GM06990 (cell line): ENCODE measurements around the gene RHBDL1.
A peak's percentile ranks its signal among the peaks of the same experiment; 100 is the strongest.

Experiments
- DNase-seq: peaks from one replicate; pipeline ENCODE4 v3.0.0-alpha.2; 2011; ENCODE audit not compliant: insufficient read length; ENCODE audit errors: extremely low read depth
- H3K27me3 ChIP-seq: replicated peaks from 2 replicates; pipeline ENCODE4 v1.6.0; 2011; ENCODE audit warnings: low read length; ENCODE audit not compliant: control insufficient read depth, insufficient read depth
- H3K36me3 ChIP-seq: 2 replicates; pipeline ENCODE4 v1.5.1; 2011; ENCODE audit warnings: low read length; ENCODE audit not compliant: control insufficient read depth, insufficient read depth
- H3K4me3 ChIP-seq: replicated peaks from 2 replicates; pipeline ENCODE4 v1.5.1; 2011; ENCODE audit warnings: low read depth, mild to moderate bottlenecking, control low read depth, low read length
- CTCF ChIP-seq: IDR thresholded peaks from 2 replicates; pipeline ENCODE4 v1.5.1; 2011; ENCODE audit warnings: low read length, control low read depth, mild to moderate bottlenecking, inconsistent platforms; ENCODE audit not compliant: insufficient read depth, poor library complexity, severe bottlenecking

The RHBDL1 gene

GRCh38 chr16:649631-650030 lies 25.8 kb upstream of the RHBDL1 start:
- peaks cover 6% of the 10 kb centered on the region for H3K36me3 ChIP-seq
- H3K4me3 ChIP-seq: peak overlapping the region; percentile 75
- DNase-seq: no peak
- TF ChIP-seq CTCF: no peak
- no peaks in the 10 kb centered on the region for H3K27me3 ChIP-seq

GRCh38 chr16:651844-652243 lies 23.6 kb upstream of the RHBDL1 start:
- no peaks in the 10 kb centered on the region for H3K27me3 ChIP-seq
- no peak overlapping the region for H3K4me3 ChIP-seq
- peaks cover 5% of the 10 kb centered on the region for H3K36me3 ChIP-seq
- no peak for TF ChIP-seq CTCF
- DNase-seq: no peak

- no peak for DNase-seq
- no peak overlapping the region for H3K4me3 ChIP-seq
- H3K27me3 ChIP-seq: no peaks in the 10 kb centered on the region
- no peak for TF ChIP-seq CTCF
- H3K36me3 ChIP-seq: peaks cover 3% of the 10 kb centered on the region
Measured at GRCh38 chr16:652454-653305, 22.8 kb upstream of the RHBDL1 start.

- Histone ChIP-seq H3K27me3 (no peaks in the 10 kb centered on the region), H3K4me3 (no peak overlapping the region), H3K36me3 (peaks cover 6% of the 10 kb centered on the region)
- DNase-seq: no peak
- TF ChIP-seq CTCF: no peak
Measured at GRCh38 chr16:654034-654433, 21.4 kb upstream of the RHBDL1 start.

- DNase-seq: no peak
- H3K27me3 ChIP-seq: no peaks in the 10 kb centered on the region
- H3K36me3 ChIP-seq: peaks cover 7% of the 10 kb centered on the region
- no peak for TF ChIP-seq CTCF
- no peak overlapping the region for H3K4me3 ChIP-seq
Measured at GRCh38 chr16:657487-657886, 18.0 kb upstream of the RHBDL1 start.
